Panc1 (cell line): ENCODE measurements around the gene CHRDL2. TPM values are rescaled to one million over a fixed set of nuclear protein-coding genes. Genes with fewer than 3 reads are reported as not detected.

ENCODE experiments used
- ATAC-seq: fragments of 200-7000 bp; cut with Tn5 transposase; 2 replicates; pipeline ENCODE4 v1.9.1; 2020; ENCODE audit warnings: mild to moderate bottlenecking, moderate library complexity
- BruUV-seq: library from RNA; stranded (reverse); fragments of 400-500 nt; replicated peaks from 2 replicates; lab custom pipeline; 2021; lab: Mats Ljungman, UMichigan
- CTCF ChIA-PET: fragments of 300-600 bp; sonication (Branson Sonifier 250); formaldehyde crosslinking; loops from one replicate; lab custom pipeline; 2022; ENCODE audit warnings: antibody characterized with exemption; lab: Charles Lee
- POLR2A ChIA-PET: fragments of 300-600 bp; sonication (Branson Sonifier 250); formaldehyde crosslinking; loops from one replicate; lab custom pipeline; 2022; ENCODE audit warnings: antibody characterized with exemption; lab: Charles Lee
- DNase-seq: peaks from one replicate; pipeline ENCODE4 v3.0.0-alpha.2; 2010; ENCODE audit warnings: low read depth, low spot score
- H3K27ac ChIP-seq: 2 replicates; pipeline ENCODE4 v1.5.1; 2011; ENCODE audit warnings: mild to moderate bottlenecking, low read length, inconsistent platforms
- H3K27me3 ChIP-seq: fragments of 200-500 bp; sonication (Bioruptor generic); 2 replicates; pipeline ENCODE4 v1.6.0; 2014; ENCODE audit warnings: low read length, inconsistent platforms; ENCODE audit not compliant: control insufficient read depth, insufficient read depth
- H3K36me3 ChIP-seq: fragments of 200-500 bp; sonication (Bioruptor generic); 2 replicates; pipeline ENCODE4 v1.5.1; 2014; ENCODE audit warnings: inconsistent platforms, mild to moderate bottlenecking, low read length, moderate library complexity; ENCODE audit not compliant: control insufficient read depth, insufficient read depth
- H3K4me1 ChIP-seq: 2 replicates; pipeline ENCODE4 v1.5.1; 2011; ENCODE audit warnings: inconsistent platforms, mild to moderate bottlenecking, low read length, moderate library complexity; ENCODE audit not compliant: control insufficient read depth, insufficient read depth
- H3K4me3 ChIP-seq, 2 experiments: 2 replicates each; pipeline ENCODE4 v1.5.1; 2011 to 2012; ENCODE audit warnings: low read depth in 2 of 2, low read length in 2 of 2, mild to moderate bottlenecking in 2 of 2, inconsistent platforms in 1 of 2, moderate library complexity in 1 of 2
- H3K9me3 ChIP-seq: fragments of 200-500 bp; sonication (Bioruptor generic); 2 replicates; pipeline ENCODE4 v1.5.1; 2014; ENCODE audit warnings: low read depth, mild to moderate bottlenecking, inconsistent platforms, low read length, moderate library complexity; ENCODE audit not compliant: control insufficient read depth, insufficient read depth
- CTCF ChIP-seq: fragments of 450-650 bp; IDR thresholded peaks from 2 replicates; pipeline ENCODE4 v1.5.1; 2017; ENCODE audit warnings: mild to moderate bottlenecking
- POLR2AphosphoS5 ChIP-seq: IDR thresholded peaks from 2 replicates; pipeline ENCODE4 v1.6.1; 2012; ENCODE audit warnings: mild to moderate bottlenecking, low read depth, low read length, moderate library complexity
- REST ChIP-seq, 2 experiments: IDR thresholded peaks; 2 replicates each; pipeline ENCODE4 v1.6.1; 2011 to 2012; ENCODE audit warnings: low read depth in 2 of 2, control low read depth in 1 of 2, low read length in 1 of 2, mild to moderate bottlenecking in 1 of 2, moderate library complexity in 1 of 2; ENCODE audit not compliant: insufficient read depth in 1 of 2
- SIN3A ChIP-seq: IDR thresholded peaks from 2 replicates; pipeline ENCODE4 v1.6.1; 2012; ENCODE audit warnings: low read depth, mild to moderate bottlenecking, low read length, moderate library complexity, borderline replicate concordance; ENCODE audit not compliant: insufficient read depth
- TCF7L2 ChIP-seq: IDR thresholded peaks from 2 replicates; pipeline ENCODE4 v1.6.1; 2011; ENCODE audit warnings: mild to moderate bottlenecking, low read depth, low read length, inconsistent platforms
- in situ Hi-C: cut with HindIII; loops from 2 replicates; pipeline ENCODE4 v1.10.0; 2016; ENCODE audit warnings: low sequenced_read_pairs, low pct_unique_long_range_greater_than_20kb
- intact Hi-C: fragments of 100-400 bp; cut with micrococcal nuclease; formaldehyde crosslinking; loops from one replicate; pipeline ENCODE4 v1.10.0; 2022; ENCODE audit not compliant: unreplicated experiment
- total RNA-seq: library from RNA; stranded (reverse); gene quantifications from one replicate; pipeline ENCODE4 v1.2.1, GENCODE V29; 2021; ENCODE audit not compliant: unreplicated experiment

CHRDL2 gene
- total RNA-seq, 1 experiment from 2014 or later, result 0.15 TPM

- no TSS peak for BruUV-seq
- no peaks in the 10 kb centered on the region for H3K9me3 ChIP-seq
- no peak overlapping the region for H3K4me3 ChIP-seq
- intact Hi-C loops, result no loop called here
- ChIA-PET POLR2A (no interaction called here), CTCF (no interaction called here)
- no peak for DNase-seq
- no peaks in the 10 kb centered on the region for H3K27me3 ChIP-seq
- no peaks in the 10 kb centered on the region for H3K36me3 ChIP-seq
- no peak overlapping the region for H3K27ac ChIP-seq
- no peak for ATAC-seq
- TF ChIP-seq CTCF (no peak), SIN3A (no peak), POLR2AphosphoS5 (no peak), TCF7L2 (no peak), REST (IDR thresholded peaks at IDR 0.05; ENCODE audit: insufficient read depth in 1 of 2, low read depth in 2 of 2, low read length in 1 of 2) (no peak)
- in situ Hi-C loops, result no loop called here
- peaks cover 6% of the 10 kb centered on the region for H3K4me1 ChIP-seq
Measured at GRCh38 chr11:74775762-74776161, 44.5 kb upstream of the CHRDL2 start.

DNA sequence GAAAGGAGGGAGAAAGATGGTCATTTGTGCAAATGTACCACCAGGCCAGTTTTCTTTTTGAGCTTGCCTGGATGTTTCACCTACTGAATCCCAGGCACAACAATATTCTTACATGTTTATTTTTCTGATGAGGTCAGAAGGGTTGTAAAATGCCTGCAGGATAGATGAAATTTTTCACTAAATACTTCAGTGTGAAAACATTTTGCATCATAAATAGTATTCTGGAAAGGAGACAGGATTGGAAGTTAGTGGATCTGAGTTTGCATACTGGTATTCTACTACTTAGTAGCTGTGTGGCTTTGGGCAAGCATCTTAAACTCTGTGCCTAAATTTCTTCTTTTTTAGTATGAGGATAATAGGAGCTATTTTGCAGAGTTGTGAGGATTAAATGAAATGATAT lies 42.2 kb upstream of the CHRDL2 start:
- 0 out of 2 replicates have a peak, but pooled peaks have one; percentile 28 for ATAC-seq
- intact Hi-C loops, result no loop called here

More for the DNA sequence above, 42.2 kb upstream of the CHRDL2 start:
- ChIA-PET CTCF (no interaction called here), POLR2A (no interaction called here)
- DNase-seq, result no peak
- no peaks in the 10 kb centered on the region for H3K27me3 ChIP-seq
- H3K4me3 ChIP-seq, result no peak overlapping the region
- peaks cover 5% of the 10 kb centered on the region; the same call in 1 of the 2 replicates for H3K4me1 ChIP-seq
- H3K27ac ChIP-seq, result no peak overlapping the region
- TF ChIP-seq SIN3A (no peak), POLR2AphosphoS5 (no peak), TCF7L2 (no peak), REST (IDR thresholded peaks at IDR 0.05; ENCODE audit: insufficient read depth in 1 of 2, low read depth in 2 of 2, low read length in 1 of 2) (no peak), CTCF (no peak)
- in situ Hi-C loops, result no loop called here
- no peaks in the 10 kb centered on the region for H3K36me3 ChIP-seq
- no TSS peak for BruUV-seq
- no peaks in the 10 kb centered on the region for H3K9me3 ChIP-seq
